UCSD-AML1 (cell line): ENCODE measurements around the gene AK2.
"Not testable (repeated sequence)": the region's sequence is repeated elsewhere in the genome, so short reads cannot be mapped to it uniquely, and the experiment has no call there.

Experiments used
- DNase-seq: peaks from one replicate; lab custom pipeline; 2025; ENCODE audit not compliant: unreplicated experiment; lab: John Stamatoyannopoulos, UW

The AK2 gene

GRCh38 chr1:33024430-33025179 lies 12.1 kb downstream of the AK2 start:
- DNase-seq: not testable (repeated sequence)

GRCh38 chr1:33022650-33023200 lies 14.0 kb downstream of the AK2 start:
- no peak for DNase-seq

- no peak for DNase-seq
Measured at GRCh38 chr1:33021567-33022431, 14.9 kb downstream of the AK2 start.

- DNase-seq: no peak
Measured at GRCh38 chr1:33018112-33018511, 18.6 kb downstream of the AK2 start.

GRCh38 chr1:33017175-33017574 lies 19.5 kb downstream of the AK2 start:
- no peak for DNase-seq

- no peak for DNase-seq
Measured at GRCh38 chr1:33015216-33015615, 21.5 kb downstream of the AK2 start.

GRCh38 chr1:33014464-33015163 lies 22.1 kb downstream of the AK2 start:
- DNase-seq: no peak

- DNase-seq: no peak
Measured at GRCh38 chr1:33013791-33014190, 22.9 kb downstream of the AK2 start.

GRCh38 chr1:33012165-33012564 lies 24.5 kb downstream of the AK2 start:
- no peak for DNase-seq

GRCh38 chr1:33010932-33011731 lies 25.6 kb downstream of the AK2 start:
- no peak for DNase-seq

- DNase-seq: no peak
Measured at GRCh38 chr1:33009561-33009960, 27.1 kb downstream of the AK2 start.

GRCh38 chr1:33008051-33008914 lies 28.4 kb downstream of the AK2 start:
- DNase-seq: no peak

GRCh38 chr1:33007190-33008050 lies 29.3 kb downstream of the AK2 start:
- no peak for DNase-seq

GRCh38 chr1:33005838-33006421 lies 30.8 kb downstream of the AK2 start:
- DNase-seq: no peak

GRCh38 chr1:33005117-33005837 lies 31.4 kb downstream of the AK2 start:
- no peak for DNase-seq

- DNase-seq: no peak
Measured at GRCh38 chr1:33004613-33005012, 32.1 kb downstream of the AK2 start.

- no peak for DNase-seq
Measured at GRCh38 chr1:33003657-33004056, 33.0 kb downstream of the AK2 start.

GRCh38 chr1:33002006-33002405 lies 34.7 kb downstream of the AK2 start:
- no peak for DNase-seq
